GM23248 (cell line): ENCODE measurements around the gene IFNGR1. TPM values are rescaled to one million over a fixed set of nuclear protein-coding genes. Genes with fewer than 3 reads are reported as not detected.
A peak's percentile ranks its signal among the peaks of the same experiment; 100 is the strongest.

Experiments used
- DNase-seq: peaks from one replicate; pipeline ENCODE4 v3.0.0-alpha.2; 2015
- H2AFZ ChIP-seq: fragments of 200-600 bp; sonication (generic); 2 replicates; pipeline ENCODE4 v1.6.1; 2016; ENCODE audit warnings: antibody characterized with exemption
- H3F3A ChIP-seq: fragments of 200-600 bp; sonication (generic); 2 replicates; pipeline ENCODE4 v1.6.1; 2016; ENCODE audit warnings: mild to moderate bottlenecking, antibody characterized with exemption, mixed run types; ENCODE audit not compliant: insufficient read depth
- H3K27ac ChIP-seq: fragments of 200-600 bp; sonication (generic); 2 replicates; pipeline ENCODE4 v1.5.1; 2016; ENCODE audit warnings: mild to moderate bottlenecking
- H3K27me3 ChIP-seq: fragments of 200-600 bp; sonication (generic); replicated peaks from 2 replicates; pipeline ENCODE4 v1.6.1; 2016; ENCODE audit warnings: mild to moderate bottlenecking; ENCODE audit not compliant: insufficient read depth
- H3K36me3 ChIP-seq: fragments of 200-600 bp; sonication (generic); 2 replicates; pipeline ENCODE4 v1.6.1; 2016; ENCODE audit warnings: low read depth, mild to moderate bottlenecking
- H3K4me1 ChIP-seq: fragments of 200-600 bp; sonication (generic); 2 replicates; pipeline ENCODE4 v1.6.1; 2016; ENCODE audit warnings: mild to moderate bottlenecking; ENCODE audit not compliant: insufficient read depth
- H3K4me2 ChIP-seq: fragments of 200-600 bp; sonication (generic); one replicate; pipeline ENCODE4 v1.6.1; 2016; ENCODE audit warnings: mild to moderate bottlenecking; ENCODE audit not compliant: unreplicated experiment
- H3K4me3 ChIP-seq: fragments of 200-600 bp; sonication (generic); 2 replicates; pipeline ENCODE4 v1.5.1; 2016; ENCODE audit warnings: mild to moderate bottlenecking
- H3K79me2 ChIP-seq: fragments of 200-600 bp; sonication (generic); 2 replicates; pipeline ENCODE4 v1.6.1; 2016; ENCODE audit warnings: mild to moderate bottlenecking; ENCODE audit not compliant: insufficient read depth
- H3K9ac ChIP-seq: fragments of 200-600 bp; sonication (generic); 2 replicates; pipeline ENCODE4 v1.6.1; 2016; ENCODE audit warnings: mild to moderate bottlenecking
- H3K9me2 ChIP-seq: fragments of 200-600 bp; sonication (generic); 2 replicates; pipeline ENCODE4 v1.6.1; 2016; ENCODE audit warnings: mixed run types, mild to moderate bottlenecking, moderate library complexity; ENCODE audit not compliant: insufficient read depth
- H3K9me3 ChIP-seq: fragments of 200-600 bp; sonication (generic); one replicate; pipeline ENCODE4 v1.6.1; 2017; ENCODE audit warnings: low read depth
- H4K20me1 ChIP-seq: fragments of 200-600 bp; sonication (generic); 2 replicates; pipeline ENCODE4 v1.6.0; 2016; ENCODE audit not compliant: insufficient read depth
- EZH2 ChIP-seq: fragments of 200-600 bp; sonication (generic); IDR thresholded peaks from 2 replicates; pipeline ENCODE4 v1.6.1; 2018; ENCODE audit warnings: antibody characterized with exemption, mild to moderate bottlenecking; ENCODE audit not compliant: insufficient read depth, poor library complexity, severe bottlenecking
- EZH2phosphoT487 ChIP-seq: fragments of 200-600 bp; sonication (generic); IDR thresholded peaks from 2 replicates; pipeline ENCODE4 v1.6.1; 2018; ENCODE audit warnings: antibody characterized with exemption, moderate library complexity, mild to moderate bottlenecking, low read depth; ENCODE audit not compliant: insufficient read depth
- WGBS, 2 experiments: methylation state at CpG; one replicate each; pipeline ENCODE4 v1.1.6; 2015 to 2017; ENCODE audit warnings: low lambda C conversion rate in 2 of 2, low coverage in 1 of 2; ENCODE audit errors: missing lambda C conversion rate in 2 of 2; 5-methylcytosine and 5-hydroxymethylcytosine counted together
- in situ Hi-C: fragments of 300-500 bp; cut with MboI; formaldehyde crosslinking; loops from 2 replicates; pipeline ENCODE4 v1.15.0; 2020
- polyA plus RNA-seq: library from polyadenylated mRNA; unstranded; fragments of >200 nt; fragmentation: Nextera tagmentation; extraction: Ambion mirVana; gene quantifications from 2 replicates; pipeline ENCODE4 v1.2.1, GENCODE V29; 2016
- total RNA-seq: library from RNA; depleted of rRNA; stranded (reverse); fragments of >200 nt; shearing (Covaris generic); gene quantifications from 2 replicates; pipeline ENCODE4 v1.2.3, GENCODE V29; 2014

The IFNGR1 gene
- total and polyA plus RNA-seq, 2 experiments from 2014 or later = 58.8 to 61.6 TPM

DNA sequence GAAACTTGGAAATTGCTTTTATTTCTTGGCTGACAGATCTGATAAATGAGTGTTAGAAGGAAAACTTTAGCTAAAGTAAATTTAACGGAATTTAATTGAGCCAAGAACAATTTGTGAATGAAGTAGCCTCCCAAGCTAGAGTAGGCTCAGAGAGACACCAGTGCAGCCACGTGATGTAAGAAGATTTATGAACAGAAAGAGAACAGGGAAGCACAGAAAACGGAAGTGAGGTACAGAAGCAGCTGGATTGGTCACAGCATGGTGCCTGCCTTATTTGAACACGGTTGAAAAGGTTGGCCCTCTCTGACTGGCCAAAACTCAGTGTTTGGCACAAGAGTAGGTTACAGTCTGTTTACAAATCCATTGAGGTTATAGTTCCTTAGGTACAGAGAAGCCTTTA, 29.5 kb upstream of the IFNGR1 start:
- no peaks in the 10 kb centered on the region for H3K9me3 ChIP-seq
- no peak overlapping the region for H3K4me2 ChIP-seq
- no peaks in the 10 kb centered on the region for H3F3A ChIP-seq
- H4K20me1 ChIP-seq = no peaks in the 10 kb centered on the region
- TF ChIP-seq EZH2 (no peak), EZH2phosphoT487 (no peak)
- H3K9me2 ChIP-seq = no peaks in the 10 kb centered on the region
- H3K4me3 ChIP-seq = no peak overlapping the region
- no peak for DNase-seq
- no peak overlapping the region for H3K9ac ChIP-seq
- 0 out of 2 replicates have a peak, but pooled peaks cover 3% of the 10 kb centered on the region for H3K27me3 ChIP-seq
- no peaks in the 10 kb centered on the region for H3K36me3 ChIP-seq
- WGBS, 2 experiments = 39 to 40% methylated on average over 4 of the region's 4 CpGs
- H3K4me1 ChIP-seq = no peaks in the 10 kb centered on the region
- H3K79me2 ChIP-seq = no peaks in the 10 kb centered on the region
- in situ Hi-C loops = no loop called here
- no peak overlapping the region for H2AFZ ChIP-seq
- no peak overlapping the region for H3K27ac ChIP-seq

DNA sequence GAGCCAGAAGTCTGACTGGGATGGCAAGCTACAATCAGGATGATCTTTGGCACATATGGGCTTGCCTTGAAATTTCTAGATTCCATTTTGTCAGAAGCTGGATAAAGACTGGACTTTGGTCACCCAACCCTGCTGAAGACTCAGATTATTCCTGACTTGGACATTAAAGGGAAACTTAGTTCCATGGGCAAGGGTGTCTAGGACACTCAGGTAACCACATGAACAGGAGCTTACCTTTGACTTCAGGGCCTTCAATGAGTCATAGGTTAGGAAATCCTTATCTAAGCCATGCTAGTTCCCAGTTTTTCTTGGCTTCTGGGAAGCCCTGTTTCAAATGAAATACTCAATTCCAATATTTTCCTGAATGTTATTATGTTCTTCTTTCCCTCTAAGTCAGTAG, 28.5 kb upstream of the IFNGR1 start:
- Histone ChIP-seq H3K27me3 (0 out of 2 replicates have a peak, but pooled peaks cover 3% of the 10 kb centered on the region), H3K9me2 (no peaks in the 10 kb centered on the region), H3K36me3 (no peaks in the 10 kb centered on the region), H4K20me1 (no peaks in the 10 kb centered on the region), H3K27ac (no peak overlapping the region), H2AFZ (no peak overlapping the region), H3K4me3 (no peak overlapping the region), H3K9me3 (no peaks in the 10 kb centered on the region), H3K4me2 (no peak overlapping the region), H3F3A (no peaks in the 10 kb centered on the region), H3K9ac (no peak overlapping the region), H3K4me1 (no peaks in the 10 kb centered on the region), H3K79me2 (no peaks in the 10 kb centered on the region)
- DNase-seq = no peak
- in situ Hi-C loops = no loop called here
- no peak for TF ChIP-seq EZH2
- TF ChIP-seq EZH2phosphoT487 = no peak

DNA sequence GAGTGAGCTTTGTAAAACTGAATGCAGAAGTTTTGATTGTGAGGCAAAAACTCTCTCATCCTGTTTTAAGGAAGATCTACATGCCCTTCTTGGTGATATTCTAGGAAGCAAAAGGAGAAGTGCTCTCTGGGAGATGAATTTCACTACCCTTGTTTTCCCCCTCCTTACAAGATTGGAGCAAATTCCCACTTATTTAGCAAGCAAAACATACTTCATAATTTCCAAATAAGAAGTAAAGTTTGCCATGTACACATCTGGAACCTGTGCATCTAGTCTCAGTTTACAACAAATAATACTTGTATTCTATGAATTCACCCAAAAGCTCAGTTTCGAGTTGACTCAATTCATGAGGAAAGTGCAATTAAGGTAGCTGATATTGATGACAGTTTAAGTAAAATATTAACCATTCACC, 27.6 kb upstream of the IFNGR1 start:
- TF ChIP-seq EZH2phosphoT487 (no peak), EZH2 (no peak)
- no peaks in the 10 kb centered on the region for H3K9me2 ChIP-seq
- H3K4me2 ChIP-seq = no peak overlapping the region
- H2AFZ ChIP-seq = no peak overlapping the region
- no peak overlapping the region for H3K4me3 ChIP-seq
- no peak for DNase-seq
- no peaks in the 10 kb centered on the region for H3K79me2 ChIP-seq
- H4K20me1 ChIP-seq = no peaks in the 10 kb centered on the region
- in situ Hi-C loops = no loop called here
- H3K27ac ChIP-seq = no peak overlapping the region
- peaks cover 6% of the 10 kb centered on the region for H3K4me1 ChIP-seq
- H3K36me3 ChIP-seq = no peaks in the 10 kb centered on the region
- no peaks in the 10 kb centered on the region for H3K9me3 ChIP-seq
- no peak overlapping the region for H3K9ac ChIP-seq
- 75 to 83% methylated on average over 1 of the region's 1 CpG for WGBS, 2 experiments
- H3K27me3 ChIP-seq = 0 out of 2 replicates have a peak, but pooled peaks cover 3% of the 10 kb centered on the region
- H3F3A ChIP-seq = peaks cover 4% of the 10 kb centered on the region; the same call in 1 of the 2 replicates

DNA sequence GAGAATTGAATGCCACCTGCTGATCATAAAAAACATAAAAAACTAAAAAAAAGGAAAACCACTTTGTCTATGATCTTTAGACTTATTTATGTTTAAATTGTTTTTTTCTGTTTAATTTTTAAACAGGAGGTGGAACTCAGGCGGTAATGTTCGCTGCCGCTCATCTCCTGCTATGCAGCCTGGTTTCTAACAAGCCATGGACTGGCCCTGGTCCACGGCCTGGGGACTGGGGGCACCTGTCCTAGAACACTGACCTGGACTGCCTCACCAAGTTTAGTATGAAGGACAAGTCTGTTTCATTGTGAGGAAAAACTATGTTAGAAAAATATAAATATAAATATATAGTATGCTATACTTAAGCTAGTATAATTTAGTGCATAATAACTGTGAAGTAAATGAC, 27.0 kb upstream of the IFNGR1 start:
- peaks cover 11% of the 10 kb centered on the region for H3K4me1 ChIP-seq
- TF ChIP-seq EZH2phosphoT487 = no peak
- TF ChIP-seq EZH2 = no peak

DNA sequence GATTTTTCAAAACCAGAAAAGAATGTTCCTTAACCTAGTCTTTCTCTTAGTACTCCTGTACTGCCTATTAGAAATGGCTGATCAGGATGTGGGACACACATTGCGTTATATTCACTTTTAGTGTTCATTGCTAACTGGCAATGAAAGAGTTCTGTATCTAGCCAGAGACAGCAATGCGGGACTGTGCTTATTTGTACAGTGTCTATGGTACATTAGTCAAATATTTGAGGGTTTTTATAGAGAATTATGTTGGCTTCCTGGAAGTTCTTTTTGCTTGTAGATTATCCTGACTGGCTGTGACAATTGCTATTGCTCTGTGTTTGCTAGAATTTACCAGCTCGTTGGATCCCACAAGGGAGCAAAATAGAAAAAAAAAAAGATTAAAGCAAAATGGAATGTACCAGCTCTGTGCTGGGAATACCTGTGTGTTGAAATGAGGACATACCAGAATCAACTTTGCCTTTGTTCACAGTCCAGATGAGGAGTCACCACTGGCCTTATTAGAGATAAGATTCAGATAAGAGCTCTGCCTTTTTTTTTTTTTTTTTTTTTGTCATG, 22.4 kb upstream of the IFNGR1 start:
- H3K9me2 ChIP-seq = no peaks in the 10 kb centered on the region
- no peaks in the 10 kb centered on the region for H3K9me3 ChIP-seq
- H3K36me3 ChIP-seq = no peaks in the 10 kb centered on the region
- H4K20me1 ChIP-seq = no peaks in the 10 kb centered on the region
- no peaks in the 10 kb centered on the region for H3K27me3 ChIP-seq
- WGBS, 2 experiments = 27 to 41% methylated on average over 3 of the region's 3 CpGs
- peaks cover 21% of the 10 kb centered on the region for H3K4me1 ChIP-seq
- peak overlapping the region; percentile 55 for H3K4me2 ChIP-seq
- no peak overlapping the region for H3K9ac ChIP-seq
- peak overlapping the region; percentile 43 for H3K27ac ChIP-seq
- H2AFZ ChIP-seq = peak overlapping the region; percentile 30
- H3F3A ChIP-seq = peaks cover 23% of the 10 kb centered on the region
- no peak overlapping the region for H3K4me3 ChIP-seq
- no peak for TF ChIP-seq EZH2
- no peak for TF ChIP-seq EZH2phosphoT487
- in situ Hi-C loops = no loop called here
- DNase-seq = peak; percentile 51
- H3K79me2 ChIP-seq = no peaks in the 10 kb centered on the region

More for the DNA sequence above, 27.0 kb upstream of the IFNGR1 start:
- no peak overlapping the region for H3K4me2 ChIP-seq
- no peak overlapping the region for H2AFZ ChIP-seq
- 0 out of 2 replicates have a peak, but pooled peaks cover 3% of the 10 kb centered on the region for H3K27me3 ChIP-seq
- H3K4me3 ChIP-seq = no peak overlapping the region
- no peaks in the 10 kb centered on the region for H3K9me3 ChIP-seq
- H3K27ac ChIP-seq = no peak overlapping the region
- no peaks in the 10 kb centered on the region for H4K20me1 ChIP-seq
- 75 to 80% methylated on average over 4 of the region's 4 CpGs for WGBS, 2 experiments
- no peaks in the 10 kb centered on the region for H3K9me2 ChIP-seq
- H3F3A ChIP-seq = peaks cover 11% of the 10 kb centered on the region
- DNase-seq = no peak
- no peak overlapping the region for H3K9ac ChIP-seq
- no peaks in the 10 kb centered on the region for H3K79me2 ChIP-seq
- in situ Hi-C loops = no loop called here
- H3K36me3 ChIP-seq = no peaks in the 10 kb centered on the region
